Urothelium cell line (cell line): ENCODE results near the gene GABRA5.

Source experiments
- DNase-seq: peaks from one replicate; pipeline ENCODE4 v3.0.0; 2011; ENCODE audit warnings: low spot score, mixed read lengths
- FAIRE-seq: peaks from 2 replicates; lab custom pipeline; 2011; peaks lifted over from hg19 to GRCh38; lab: Jason Lieb, UNC

Gene GABRA5

GRCh38 chr15:26921433-26921832, 54.6 kb downstream of the GABRA5 start:
- no peak for FAIRE-seq
- no peak for DNase-seq

DNA sequence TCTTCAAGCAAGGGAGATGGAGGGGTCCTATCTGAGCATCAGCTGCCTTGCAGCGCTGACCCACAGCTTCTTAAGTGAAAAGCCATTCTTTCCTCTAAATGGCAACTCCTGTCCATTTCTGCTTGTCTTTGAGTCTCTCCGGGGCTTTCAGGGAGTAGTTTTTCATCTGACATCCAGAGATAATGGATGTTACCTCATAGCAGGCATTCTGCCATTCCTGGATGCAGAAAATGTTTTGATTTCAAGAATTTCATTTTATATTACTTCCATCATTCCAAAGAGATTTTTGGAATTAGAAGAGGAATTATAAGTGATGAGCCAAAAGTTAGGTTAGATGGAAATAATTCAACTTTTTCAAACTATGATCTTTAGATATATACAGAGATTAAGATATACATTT, 59.2 kb downstream of the GABRA5 start:
- no peak for FAIRE-seq

DNA sequence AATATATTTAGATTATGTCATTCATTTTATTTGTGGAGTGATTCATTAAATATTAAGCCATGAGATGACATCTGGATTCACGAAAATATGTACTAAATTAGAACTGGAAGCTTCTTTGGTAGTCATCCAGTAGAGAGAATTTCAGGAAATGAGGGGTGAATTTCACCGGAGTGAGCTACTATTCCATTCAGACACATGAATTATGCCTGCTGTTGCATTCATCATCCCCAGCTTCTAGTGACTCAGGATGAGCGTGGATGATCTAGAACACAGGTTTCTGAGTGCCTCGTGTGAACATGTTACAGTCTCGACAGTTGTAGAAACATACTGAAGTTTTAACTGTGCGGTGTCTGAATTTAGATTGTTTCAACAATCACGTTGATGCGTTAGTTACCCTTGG, 61.2 kb downstream of the GABRA5 start:
- FAIRE-seq, result no peak
- DNase-seq, result no peak

More for the DNA sequence above, 59.2 kb downstream of the GABRA5 start:
- DNase-seq, result no peak

DNA sequence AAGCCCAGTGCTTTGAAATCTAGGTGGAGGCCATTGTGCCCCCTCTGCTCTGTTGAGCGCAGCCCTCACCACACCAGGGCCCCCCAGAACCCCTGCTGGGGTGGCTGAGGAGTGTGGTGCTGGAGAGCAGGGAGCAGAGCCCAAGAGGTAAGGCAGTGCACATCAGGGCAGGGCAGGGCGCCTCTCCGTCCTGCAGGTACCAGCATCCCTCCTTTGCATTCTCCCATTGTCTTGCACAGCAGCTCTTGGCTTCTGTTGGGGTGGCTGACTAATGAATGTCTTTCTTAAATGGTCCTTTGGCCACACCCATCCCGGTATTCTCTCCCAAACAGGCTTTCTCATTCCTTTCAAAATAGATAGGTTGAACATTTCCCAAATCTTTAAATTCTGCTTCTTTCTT, 62.7 kb downstream of the GABRA5 start:
- no peak for DNase-seq
- no peak for FAIRE-seq

DNA sequence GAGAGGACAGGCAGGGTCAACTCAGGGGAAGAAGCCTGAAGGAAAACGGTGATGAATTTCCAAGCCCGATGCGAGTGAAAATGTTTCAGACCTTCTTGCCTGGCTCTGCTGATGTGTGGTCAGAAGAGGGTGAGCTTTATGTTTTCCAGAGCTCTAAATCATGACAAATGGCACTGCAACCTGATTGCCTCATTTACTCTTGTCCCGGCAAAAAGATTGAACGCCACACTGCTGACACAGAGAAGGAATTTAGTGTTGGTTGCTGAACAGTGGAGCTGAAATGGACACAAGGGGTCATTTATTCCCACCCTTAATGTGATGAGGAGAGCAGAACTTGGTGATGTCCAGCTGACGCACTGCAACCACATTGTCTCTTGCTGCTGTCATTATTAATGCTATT, 68.0 kb downstream of the GABRA5 start:
- FAIRE-seq, result no peak
- no peak for DNase-seq

- DNase-seq (no peak), FAIRE-seq (no peak)
Observed at GRCh38 chr15:26935322-26935721, 68.5 kb downstream of the GABRA5 start.

- DNase-seq, result no peak
- FAIRE-seq, result no peak
Observed at GRCh38 chr15:26936502-26936901, 69.6 kb downstream of the GABRA5 start.

- FAIRE-seq (no peak), DNase-seq (no peak)
Observed at GRCh38 chr15:26937134-26937533, 70.3 kb downstream of the GABRA5 start.

DNA sequence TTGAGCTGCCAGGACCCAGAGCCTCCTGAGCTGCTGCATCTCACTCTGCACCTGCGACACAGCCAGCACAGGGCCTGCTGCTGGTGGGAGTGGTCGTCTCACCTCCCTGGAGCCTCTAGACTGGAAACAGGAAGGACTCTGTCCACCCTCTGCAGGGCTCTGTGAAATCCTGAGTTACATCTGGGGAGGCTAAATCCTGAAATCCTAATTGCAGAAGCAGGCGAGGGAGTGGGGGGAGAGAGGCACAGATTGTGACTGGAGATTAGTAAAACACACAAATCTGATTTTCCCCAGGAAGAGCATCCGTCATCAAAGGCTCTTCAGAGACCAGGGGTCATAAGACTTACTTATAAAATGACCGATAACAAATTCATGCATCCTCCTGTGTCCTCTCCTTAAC, 72.5 kb downstream of the GABRA5 start:
- FAIRE-seq, result no peak
- DNase-seq, result no peak

- no peak for FAIRE-seq
- no peak for DNase-seq
Observed at GRCh38 chr15:26941489-26941888, 74.6 kb downstream of the GABRA5 start.

- DNase-seq (no peak), FAIRE-seq (no peak)
Observed at GRCh38 chr15:26943866-26944265, 77.0 kb downstream of the GABRA5 start.

GRCh38 chr15:26945046-26945445, 78.2 kb downstream of the GABRA5 start:
- DNase-seq (no peak), FAIRE-seq (no peak)

DNA sequence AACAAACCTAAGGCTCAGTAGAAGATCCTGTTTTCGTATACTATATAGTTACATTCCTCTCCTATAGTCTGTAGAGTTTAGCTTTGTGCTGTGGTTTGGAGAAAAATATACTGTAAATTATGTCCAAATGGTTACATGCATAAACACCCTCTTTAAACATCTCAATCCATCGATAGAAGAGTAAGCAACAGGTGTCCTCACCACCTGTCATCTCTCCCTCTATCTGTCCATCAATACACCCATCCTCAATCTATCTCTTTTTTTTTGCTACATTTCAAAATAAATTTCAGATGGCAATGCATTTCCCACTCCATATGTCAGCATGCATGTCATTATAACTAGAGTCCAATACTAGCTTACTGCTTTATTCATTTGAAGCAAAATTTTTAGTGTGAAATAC, 83.1 kb downstream of the GABRA5 start:
- no peak for FAIRE-seq
- no peak for DNase-seq

- FAIRE-seq (no peak), DNase-seq (no peak)
Observed at GRCh38 chr15:26954403-26954802, 87.5 kb downstream of the GABRA5 start.

DNA sequence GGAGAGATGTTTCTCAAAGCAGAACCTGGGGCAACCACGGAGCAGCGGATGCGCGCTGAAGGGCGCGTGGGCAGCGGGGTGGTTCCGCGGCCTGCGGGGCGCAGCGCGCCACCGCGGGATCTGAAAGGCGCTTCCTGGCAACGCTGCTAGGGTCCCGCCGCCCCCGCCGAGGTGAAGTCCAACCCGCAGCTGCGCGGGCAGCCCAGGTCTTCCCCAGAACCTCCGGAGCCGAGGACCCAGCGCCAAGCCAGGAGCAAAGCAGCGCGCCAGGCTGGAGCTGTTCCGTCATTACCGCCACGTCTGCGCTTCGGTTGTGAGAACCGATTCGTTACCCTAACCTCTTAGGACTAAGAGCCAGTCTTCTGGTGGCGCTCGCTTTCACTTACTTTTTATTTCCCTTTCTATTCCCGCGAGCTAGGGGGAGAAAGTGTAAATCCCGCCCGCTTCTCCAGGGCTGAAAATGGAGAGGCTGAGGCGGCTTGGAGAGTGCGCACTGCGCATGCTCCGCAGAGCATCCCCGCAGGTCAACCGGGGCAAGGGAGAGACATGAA, 100.9 kb downstream of the GABRA5 start:
- no peak for FAIRE-seq

DNA sequence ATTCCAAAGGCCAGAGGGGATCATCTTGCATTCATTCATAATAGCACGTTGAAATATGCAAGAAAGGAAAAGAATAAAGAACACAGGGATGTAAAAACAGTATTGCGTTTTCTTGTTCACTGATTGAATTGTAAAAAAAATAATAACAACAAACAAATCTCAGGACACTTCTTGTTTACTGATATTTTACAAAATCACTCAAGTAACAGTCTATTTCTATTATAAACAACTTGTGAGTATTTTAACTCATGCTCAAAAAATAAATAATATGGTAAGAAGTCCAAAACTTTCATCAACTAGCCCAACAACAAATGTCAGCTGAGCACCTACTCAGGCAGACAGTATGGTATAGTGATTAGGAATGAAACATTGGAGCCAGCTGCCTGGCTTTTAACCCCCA, 101.9 kb downstream of the GABRA5 start:
- DNase-seq (no peak), FAIRE-seq (no peak)

More for the DNA sequence above, 100.9 kb downstream of the GABRA5 start:
- peak; percentile 63 for DNase-seq

- no peak for FAIRE-seq
- DNase-seq, result peak; percentile 85
Observed at GRCh38 chr15:26970712-26971210, 103.9 kb downstream of the GABRA5 start, which contains the start of gene GABRG3. Gene GABRG3 (plus strand): TSS chr15:26971181.

DNA sequence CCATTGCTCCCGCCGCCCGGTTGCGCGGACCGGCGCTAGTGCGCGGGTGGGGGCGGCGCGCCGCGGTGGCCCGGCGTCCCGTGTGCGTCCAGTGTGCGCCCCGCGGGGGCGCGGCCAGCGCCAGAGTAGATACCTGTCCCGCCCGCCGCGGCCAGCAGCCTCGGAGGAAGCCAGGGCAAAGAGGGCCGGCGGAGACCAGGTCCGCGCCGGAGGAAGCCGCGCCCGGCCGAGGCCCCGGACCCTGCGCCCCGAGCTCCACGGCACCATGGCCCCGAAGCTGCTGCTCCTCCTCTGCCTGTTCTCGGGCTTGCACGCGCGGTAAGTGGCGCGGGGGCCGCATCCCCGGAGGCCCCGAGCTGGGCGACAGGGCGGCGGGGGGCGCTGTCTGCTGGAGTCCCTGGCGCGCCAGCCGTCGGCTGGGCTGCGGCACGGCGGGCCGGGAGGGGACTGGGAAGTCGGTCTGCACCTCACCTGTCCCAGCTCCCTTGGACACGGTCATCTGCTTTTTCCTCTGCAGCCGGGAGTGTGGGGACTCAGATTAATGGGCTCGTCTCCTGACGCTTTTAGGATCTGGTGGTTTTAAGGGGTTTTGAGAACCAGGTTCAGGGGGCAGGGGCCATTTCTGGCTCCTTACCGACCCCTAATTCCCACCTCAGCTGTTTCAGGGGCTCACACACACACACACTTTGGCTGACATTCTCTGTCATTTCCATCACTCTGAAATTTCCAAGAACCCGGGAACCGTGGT, 104.6 kb downstream of the GABRA5 start:
- peak; percentile 66 for DNase-seq
- no peak for FAIRE-seq

DNA sequence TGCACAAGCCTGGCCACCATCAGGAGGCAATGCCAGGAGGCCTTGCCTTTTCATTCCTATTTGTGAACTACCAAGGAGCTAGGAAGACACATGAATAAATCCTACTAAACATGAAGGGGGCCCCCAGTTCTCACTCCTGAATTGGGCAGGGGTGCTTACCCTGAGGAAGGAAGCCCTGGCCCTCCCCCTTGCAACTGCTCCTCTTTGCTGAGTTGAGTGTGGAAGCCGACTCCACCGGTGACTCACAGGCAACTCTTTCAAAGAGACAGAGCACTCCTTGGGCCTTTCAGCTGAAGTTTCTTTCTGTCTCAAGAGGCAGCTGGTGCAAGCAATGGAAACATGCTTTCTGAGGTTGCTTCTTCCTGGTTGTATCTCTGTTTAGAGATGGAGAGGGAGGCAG, 105.8 kb downstream of the GABRA5 start:
- FAIRE-seq, result no peak
- DNase-seq, result peak; percentile 45

GRCh38 chr15:26974120-26974780, 107.4 kb downstream of the GABRA5 start:
- FAIRE-seq, result no peak
- DNase-seq, result peak; percentile 33

- no peak for FAIRE-seq
- no peak for DNase-seq
Observed at GRCh38 chr15:26981492-26981891, 114.6 kb downstream of the GABRA5 start.

- no peak for DNase-seq
- no peak for FAIRE-seq
Observed at GRCh38 chr15:26983822-26984221, 117.0 kb downstream of the GABRA5 start.
